Bone marrow (tissue), 2 donors: ENCODE results near the gene CHP1.
"Not testable (repeated sequence)": the region's sequence is repeated elsewhere in the genome, so short reads cannot be mapped to it uniquely, and the experiment has no call there.

Source experiments
- DNase-seq, 2 donors: peaks; one replicate each; lab custom pipeline; 2025; lab: John Stamatoyannopoulos, UW

The CHP1 gene

GRCh38 chr15:41230650-41231421, at the start of gene CHP1, which contains the start of gene EXD1:
Gene CHP1, plus strand, starts transcription at chr15:41231268. Its CDS starts 115 bp downstream, at chr15:41231383.
Gene EXD1, minus strand, starts transcription at chr15:41230757. Its CDS starts 4,182 bp downstream, at chr15:41226575.
- peak; percentile 92 to 99 for DNase-seq

- no peak for DNase-seq
Observed at GRCh38 chr15:41182266-41182665, 48.8 kb upstream of the CHP1 start.

DNA sequence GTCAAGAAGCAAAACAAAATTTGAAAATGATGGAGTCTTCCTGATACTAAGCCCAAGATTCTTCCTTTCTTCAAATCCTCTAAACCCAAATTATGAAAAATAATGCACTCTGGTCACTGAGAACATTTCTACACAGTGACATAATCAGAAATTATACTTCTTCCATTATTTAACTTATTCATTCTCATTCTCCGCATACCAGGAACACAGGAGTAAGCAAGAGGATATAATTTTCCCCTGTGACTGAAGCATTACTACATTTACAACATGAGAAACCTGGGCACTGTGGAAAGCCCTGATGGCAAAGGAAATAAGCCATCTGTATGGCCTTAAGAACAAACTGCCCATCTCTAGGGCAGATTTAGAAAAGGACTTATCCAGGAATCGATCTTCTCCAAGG, 47.5 kb upstream of the CHP1 start:
- DNase-seq: no peak

- no peak for DNase-seq
Observed at GRCh38 chr15:41194444-41194843, 36.6 kb upstream of the CHP1 start.

DNA sequence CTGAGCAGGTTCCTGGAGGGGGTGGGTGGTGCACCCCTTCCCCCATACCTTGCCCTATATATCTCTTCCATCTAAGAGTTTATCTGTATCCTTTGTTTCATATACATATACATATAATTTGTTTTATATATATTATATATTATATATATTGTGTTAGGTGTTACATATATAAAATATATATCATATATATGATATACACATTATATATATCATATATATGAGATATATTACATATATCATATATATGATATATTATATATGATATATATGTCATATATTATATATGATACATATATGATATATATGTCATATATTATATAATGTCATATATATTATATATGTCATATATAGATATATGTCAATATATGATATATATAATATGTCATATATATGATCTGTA, 31.6 kb upstream of the CHP1 start:
- DNase-seq: no peak

DNA sequence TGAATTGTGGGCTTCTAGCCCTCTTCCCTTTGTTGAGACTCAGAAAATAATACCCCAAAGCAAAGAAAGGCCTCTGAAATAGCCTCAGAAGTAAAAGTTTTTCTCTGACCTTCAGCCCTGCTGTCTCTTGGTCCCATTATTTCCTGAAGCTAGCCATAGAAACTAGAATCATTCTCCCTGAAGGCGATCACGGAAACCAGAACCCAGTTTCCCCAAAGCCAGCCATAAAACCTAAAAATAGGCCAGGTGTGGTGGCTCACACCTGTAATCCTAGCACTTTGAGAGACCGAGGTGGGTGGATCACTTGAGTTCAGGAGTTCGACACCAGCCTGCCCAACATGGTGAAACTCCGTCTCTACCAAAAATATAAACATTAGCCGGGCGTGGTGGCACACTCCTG, 27.7 kb upstream of the CHP1 start:
- no peak for DNase-seq

DNA sequence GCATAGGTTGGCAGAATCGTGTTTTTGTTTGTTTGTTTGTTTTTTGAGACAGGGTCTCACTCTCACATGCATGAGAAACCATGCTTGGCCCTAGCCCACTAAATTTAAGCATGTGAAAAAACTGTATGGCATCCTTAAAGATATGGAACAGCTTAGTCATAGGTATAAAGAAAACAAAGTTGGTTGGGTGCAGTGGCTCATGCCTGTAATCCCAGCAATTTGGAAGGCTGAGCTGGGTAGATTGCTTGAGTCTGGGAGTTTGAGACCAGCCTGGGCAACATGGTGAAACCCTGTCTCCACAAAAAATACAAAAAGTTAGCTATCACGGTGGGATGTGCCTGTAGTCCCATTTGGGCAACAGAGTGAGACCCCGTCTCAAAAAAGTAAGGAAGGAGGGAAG, 25.8 kb upstream of the CHP1 start:
- no peak for DNase-seq

DNA sequence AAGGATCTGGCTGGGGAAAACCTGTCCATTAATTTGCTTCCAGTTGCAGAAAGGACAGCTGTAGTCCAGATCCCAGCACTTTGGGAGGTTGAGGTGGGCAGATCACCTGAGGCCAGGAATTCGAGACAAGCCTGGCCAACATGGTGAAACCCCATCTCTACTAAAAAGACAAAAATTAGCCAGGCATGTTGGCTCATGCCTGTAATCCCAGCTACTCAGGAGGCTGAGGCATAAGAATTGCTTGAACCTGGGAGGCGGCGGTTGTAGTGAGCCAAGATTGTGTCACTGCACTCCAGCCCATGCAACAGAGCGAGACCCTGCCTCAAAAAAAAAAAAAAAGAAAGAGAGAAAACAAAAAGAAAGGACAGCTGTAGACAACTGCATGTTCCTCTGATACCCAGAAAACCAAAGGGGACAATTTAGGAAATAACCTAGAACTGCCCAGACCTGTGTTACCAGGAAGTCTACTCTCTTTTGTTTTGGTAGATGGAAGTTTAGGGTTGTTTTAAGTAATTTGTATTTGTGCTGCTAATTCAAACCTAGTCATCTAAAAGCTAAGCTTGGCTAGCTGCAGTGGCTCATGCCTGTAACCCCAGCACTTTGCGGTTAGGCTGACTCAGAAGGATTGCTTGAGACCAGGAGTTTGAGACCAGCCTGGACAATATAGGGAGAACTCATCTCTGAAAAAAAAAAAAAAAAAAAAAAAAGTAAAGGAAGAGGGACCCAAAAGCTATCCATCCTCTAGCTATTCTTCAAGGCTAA, 23.2 kb upstream of the CHP1 start:
- DNase-seq: no peak

DNA sequence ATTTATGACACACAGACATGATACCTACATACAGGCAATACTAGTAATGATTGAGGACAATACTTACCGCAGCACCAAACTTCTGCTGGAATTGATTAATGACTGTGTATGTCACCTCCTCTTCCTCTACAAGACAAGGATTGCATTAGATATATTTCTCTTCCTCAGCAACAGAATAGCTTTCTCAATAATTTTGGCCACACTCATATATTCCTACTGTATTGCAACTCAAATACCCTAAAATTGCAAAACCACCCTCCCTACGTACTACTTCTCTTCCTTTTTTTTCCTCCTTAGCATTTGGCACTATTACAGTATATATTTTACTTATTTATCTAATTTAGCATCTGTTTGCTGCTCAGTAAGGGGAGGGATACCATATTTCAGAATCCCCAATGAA, 15.4 kb upstream of the CHP1 start:
- no peak for DNase-seq

GRCh38 chr15:41218851-41219250, 12.2 kb upstream of the CHP1 start:
- DNase-seq: no peak

- no peak for DNase-seq
Observed at GRCh38 chr15:41219381-41219780, 11.7 kb upstream of the CHP1 start.

DNA sequence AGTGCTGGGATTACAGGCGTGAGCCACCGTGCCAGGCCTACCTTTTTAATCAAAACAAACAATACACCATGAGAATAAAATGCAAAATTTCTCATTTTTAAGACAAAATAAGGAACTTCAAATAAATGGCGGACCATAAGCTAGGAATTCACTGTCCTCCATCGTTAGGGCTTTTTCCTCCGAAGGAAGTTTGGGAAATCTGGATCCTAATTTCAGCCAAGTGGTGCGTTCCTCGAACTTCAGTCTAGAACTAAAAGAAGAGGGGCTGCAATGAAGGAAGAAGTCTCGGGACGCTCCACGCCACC, 771 bp upstream of the CHP1 start:
- no peak for DNase-seq

DNA sequence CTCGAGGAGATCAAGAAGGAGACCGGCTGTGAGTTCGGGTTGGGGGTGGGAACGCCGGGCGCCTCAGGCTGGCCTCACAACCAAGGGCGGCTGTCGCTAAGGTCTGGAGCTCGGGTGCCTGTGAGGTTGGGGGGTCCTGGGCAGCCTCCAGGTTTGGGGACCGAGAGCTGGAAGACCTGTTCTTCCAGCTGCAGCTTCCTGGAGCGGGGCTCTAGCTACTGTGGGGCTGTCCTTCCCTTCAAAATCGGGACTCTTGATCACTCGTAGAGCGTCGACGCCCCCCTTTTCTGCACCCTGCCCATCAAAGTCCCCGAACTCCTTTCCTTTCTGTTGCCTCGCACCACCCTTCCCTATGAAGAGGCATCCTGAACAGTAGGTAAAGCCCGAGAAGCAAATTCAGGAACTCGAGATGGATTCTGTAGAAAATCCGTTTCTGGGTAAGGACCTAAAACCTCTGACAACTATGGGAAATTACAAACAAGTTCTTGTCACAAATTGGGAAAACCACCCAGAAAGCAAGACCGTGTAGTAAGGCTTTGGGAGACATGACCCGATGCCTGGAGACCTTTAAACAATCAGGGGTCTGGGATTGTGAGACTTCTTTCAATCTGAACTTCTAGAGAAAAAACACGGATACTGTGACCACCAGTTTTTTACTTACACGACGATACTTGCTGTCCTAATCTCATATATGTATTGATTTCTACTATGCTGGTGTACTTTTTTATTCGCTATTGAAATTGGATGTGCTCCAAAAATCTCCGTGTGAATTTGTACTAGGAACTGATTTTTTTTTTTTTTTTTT, 556 bp downstream of the CHP1 start:
- no peak for DNase-seq

DNA sequence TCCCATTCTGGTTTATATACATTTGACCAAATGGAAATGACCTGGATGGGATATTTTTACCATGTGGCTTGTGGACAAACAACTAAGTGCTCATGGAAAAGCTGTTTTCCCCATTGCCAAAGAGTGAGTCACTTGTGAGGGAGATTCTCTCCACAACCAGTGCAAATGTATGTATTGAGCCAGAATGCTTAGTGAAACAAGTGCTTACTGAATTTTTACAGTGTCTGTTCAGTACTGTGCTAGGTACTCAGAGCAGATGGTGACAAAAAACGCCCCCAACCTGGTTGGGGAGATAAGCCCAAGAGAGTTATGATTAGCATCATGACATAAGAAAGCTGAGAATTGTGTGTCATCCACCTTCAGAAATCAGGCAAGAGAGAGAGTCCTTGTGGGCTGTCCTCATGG, 2.3 kb downstream of the CHP1 start:
- no peak for DNase-seq

- not testable (repeated sequence) for DNase-seq
Observed at GRCh38 chr15:41235228-41235627, 4.2 kb downstream of the CHP1 start.

DNA sequence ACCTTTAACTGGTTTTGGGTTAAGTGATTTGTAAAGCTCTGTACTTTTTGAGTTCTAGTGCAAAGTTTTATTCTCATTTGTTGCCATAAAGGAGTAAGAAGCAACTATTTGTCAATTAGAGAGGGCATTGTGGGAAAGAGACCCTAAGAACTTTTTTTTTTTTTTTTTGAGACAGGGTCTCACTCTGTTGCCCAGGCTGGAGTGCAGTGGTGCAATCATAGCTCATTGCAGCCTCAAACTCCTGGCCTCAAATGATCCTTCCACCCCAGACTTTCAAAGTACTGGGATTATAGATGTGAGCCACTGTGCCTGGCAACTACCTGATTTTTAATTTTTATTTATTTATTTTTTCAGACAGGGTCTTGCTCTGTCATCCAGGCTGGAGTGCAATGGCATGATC, 4.9 kb downstream of the CHP1 start:
- DNase-seq: no peak

- no peak for DNase-seq
Observed at GRCh38 chr15:41238100-41238499, 7.0 kb downstream of the CHP1 start.

- DNase-seq: no peak
Observed at GRCh38 chr15:41241221-41241964, 10.3 kb downstream of the CHP1 start.

DNA sequence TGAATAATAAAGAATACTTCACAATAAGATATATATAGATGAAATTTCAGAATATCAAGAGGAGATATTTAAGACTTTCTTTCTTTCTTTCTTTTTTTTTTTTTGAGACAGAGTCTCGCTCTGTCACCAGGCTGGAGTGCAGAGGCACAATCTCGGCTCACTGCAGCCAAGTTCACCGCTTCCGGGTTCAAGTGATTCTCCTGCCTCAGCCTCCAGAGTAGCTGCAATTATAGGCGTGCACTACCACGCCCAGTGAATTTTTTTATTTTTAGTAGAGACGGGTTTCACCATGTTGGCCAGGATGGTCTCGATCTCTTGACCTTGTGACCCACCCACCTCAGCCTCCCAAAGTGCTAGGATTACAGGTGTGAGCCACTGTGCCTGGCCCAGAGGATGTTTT, 19.7 kb downstream of the CHP1 start:
- DNase-seq: not testable (repeated sequence)

DNA sequence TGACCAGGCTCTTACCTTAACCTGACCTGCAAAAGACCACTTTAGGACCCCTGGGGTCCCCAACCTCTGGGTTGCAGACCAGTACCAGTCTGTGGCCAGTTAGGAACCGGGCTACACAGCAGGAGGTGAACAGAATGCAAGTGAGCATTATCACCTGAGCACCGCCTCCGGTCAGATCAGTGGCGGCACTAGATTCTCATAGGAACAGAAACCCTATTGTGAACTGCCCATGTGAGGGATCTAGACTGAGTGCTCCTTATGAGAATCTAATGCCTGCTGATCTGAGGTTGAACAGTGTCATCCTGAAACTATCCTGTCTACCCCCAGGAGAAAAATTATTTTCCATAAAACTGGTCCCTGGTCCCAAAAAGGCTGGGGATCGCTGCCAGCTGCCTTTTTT, 20.3 kb downstream of the CHP1 start:
- no peak for DNase-seq

- no peak for DNase-seq
Observed at GRCh38 chr15:41254560-41254959, 23.5 kb downstream of the CHP1 start.

GRCh38 chr15:41256103-41256502, 25.0 kb downstream of the CHP1 start:
- DNase-seq: no peak
